Measurements from ENCODE around the gene PRKCE. TPM values are rescaled to one million over a fixed set of nuclear protein-coding genes. Genes with fewer than 3 reads are reported as not detected.

PRKCE gene
- total RNA-seq, 4 donors from 2014 or later: 20.0 to 29.7 (median 25.2) TPM

DNA sequence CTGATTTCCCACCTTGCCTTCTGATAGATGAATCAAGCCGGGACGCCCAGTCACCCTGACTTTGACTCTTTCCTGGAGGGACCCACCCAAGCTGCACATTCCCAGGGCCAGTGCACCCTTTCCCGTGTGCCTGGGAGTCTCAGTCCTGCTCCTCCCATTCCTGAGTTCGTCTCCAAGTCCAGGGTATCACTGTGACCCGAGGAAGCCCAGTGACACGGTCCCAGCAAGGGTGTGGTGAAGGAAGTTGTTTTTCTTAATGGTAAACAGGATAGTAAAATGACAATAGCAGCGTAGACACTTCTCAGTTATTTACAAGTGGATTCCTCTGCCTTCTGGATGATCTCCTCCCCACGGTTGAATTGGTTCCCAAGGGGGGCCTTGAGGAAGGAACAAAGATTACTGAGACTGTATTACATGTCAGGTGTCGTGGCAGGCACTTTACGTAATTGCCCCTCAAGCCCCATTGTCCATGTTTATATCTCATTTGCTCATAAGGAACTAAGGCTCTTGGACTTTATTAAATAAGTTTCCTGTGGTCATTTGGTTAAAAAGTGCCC lies 123.3 kb downstream of the PRKCE start:
- Histone ChIP-seq H3K27ac (peak overlapping the region in 2 of 4 donors; percentile 8 to 23), H3K4me3 (no peak overlapping the region), H3K36me3 (no peaks in the 10 kb centered on the region), H3K9me3 (no peaks in the 10 kb centered on the region), H3K27me3 (no peaks in the 10 kb centered on the region), H3K4me1 (no peaks in the 10 kb centered on the region)
- peak in 2 of 3 donors; percentile 65 to 68 for DNase-seq
- TF ChIP-seq, protein P1, sequence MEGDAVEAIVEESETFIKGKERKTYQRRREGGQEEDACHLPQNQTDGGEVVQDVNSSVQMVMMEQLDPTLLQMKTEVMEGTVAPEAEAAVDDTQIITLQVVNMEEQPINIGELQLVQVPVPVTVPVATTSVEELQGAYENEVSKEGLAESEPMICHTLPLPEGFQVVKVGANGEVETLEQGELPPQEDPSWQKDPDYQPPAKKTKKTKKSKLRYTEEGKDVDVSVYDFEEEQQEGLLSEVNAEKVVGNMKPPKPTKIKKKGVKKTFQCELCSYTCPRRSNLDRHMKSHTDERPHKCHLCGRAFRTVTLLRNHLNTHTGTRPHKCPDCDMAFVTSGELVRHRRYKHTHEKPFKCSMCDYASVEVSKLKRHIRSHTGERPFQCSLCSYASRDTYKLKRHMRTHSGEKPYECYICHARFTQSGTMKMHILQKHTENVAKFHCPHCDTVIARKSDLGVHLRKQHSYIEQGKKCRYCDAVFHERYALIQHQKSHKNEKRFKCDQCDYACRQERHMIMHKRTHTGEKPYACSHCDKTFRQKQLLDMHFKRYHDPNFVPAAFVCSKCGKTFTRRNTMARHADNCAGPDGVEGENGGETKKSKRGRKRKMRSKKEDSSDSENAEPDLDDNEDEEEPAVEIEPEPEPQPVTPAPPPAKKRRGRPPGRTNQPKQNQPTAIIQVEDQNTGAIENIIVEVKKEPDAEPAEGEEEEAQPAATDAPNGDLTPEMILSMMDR (IDR thresholded peaks at IDR 0.05): no peak

DNA sequence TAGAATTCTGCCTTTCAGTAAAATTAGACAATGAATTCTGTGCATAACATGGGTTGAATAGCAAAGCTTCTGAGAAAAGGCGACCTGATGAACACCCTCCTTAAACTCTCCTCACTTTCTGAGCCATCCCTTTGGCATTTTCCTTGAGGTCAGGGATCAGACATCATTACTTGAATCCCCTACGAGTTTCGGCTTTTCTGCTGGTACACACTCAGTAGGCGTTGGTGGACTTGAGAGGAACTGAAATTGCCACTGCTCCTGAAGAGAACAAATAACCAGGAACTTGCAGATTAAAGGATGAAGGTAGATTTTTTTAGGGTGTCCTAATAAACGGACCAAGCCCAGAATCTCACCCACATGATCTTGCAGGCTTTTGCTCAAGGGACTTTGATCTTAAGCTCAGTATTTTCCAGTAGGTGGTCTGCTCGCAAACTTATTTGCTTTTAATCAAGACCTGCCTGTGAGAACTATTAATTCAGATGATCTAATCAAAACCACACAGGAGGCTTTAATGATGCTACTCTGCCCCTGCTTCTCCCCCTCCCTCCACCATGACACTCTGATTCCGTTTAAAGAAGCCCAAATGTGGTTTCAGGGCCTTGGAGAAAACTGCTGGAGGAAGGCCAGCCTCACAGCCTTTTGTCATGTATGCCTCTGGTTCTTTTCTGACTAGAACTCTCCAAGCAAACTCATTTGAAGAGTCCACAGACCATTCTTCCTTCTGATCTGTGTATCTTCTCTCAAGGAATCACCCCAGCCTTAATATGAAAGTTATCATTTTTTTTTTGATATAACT lies 124.9 kb downstream of the PRKCE start:
- DNase-seq: no peak
- no peaks in the 10 kb centered on the region for H3K27me3 ChIP-seq
- TF ChIP-seq POLR2A (IDR thresholded peaks at IDR 0.05): no peak
- TF ChIP-seq, protein P1 (IDR thresholded peaks at IDR 0.05): no peak
- H3K4me1 ChIP-seq: no peaks in the 10 kb centered on the region
- H3K36me3 ChIP-seq: no peaks in the 10 kb centered on the region
- H3K4me3 ChIP-seq: no peak overlapping the region
- H3K27ac ChIP-seq: no peak overlapping the region
- H3K9me3 ChIP-seq: no peaks in the 10 kb centered on the region

DNA sequence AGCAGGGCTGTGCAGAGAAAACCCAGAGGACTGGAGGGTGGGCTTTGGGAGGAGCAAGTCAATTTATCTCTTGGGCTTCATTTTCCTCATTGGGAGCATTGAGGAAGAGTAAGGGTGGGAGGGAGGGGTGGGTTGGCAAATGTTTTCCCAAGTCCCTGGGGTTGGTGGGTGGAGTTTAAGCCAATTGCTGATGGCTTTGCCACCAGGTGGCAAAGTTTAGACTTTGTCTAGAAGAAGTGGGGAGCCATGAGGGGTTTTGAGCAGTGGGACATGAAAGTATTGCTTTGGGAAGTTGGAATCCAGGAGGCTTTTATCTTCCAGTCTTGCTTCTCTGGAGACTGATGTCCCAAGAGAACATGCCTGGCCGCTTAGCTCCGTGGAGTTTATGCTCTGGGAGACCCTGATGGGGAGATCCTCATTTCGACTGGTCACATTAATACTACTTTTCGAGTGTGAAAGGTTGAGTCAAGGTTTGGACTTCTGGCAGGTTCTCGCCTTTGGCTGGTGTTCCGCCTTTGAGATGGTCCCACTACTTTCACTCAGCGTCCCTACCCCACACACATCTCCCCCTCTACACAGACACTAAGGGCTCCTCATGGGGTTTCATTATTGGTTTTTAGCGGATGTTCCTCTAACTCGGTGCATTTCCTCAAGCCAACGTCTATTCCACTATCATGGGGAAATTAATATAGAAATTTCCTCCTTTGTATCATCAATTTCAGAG lies 126.7 kb downstream of the PRKCE start:
- no peaks in the 10 kb centered on the region for H3K36me3 ChIP-seq
- no peaks in the 10 kb centered on the region for H3K27me3 ChIP-seq
- H3K4me1 ChIP-seq: no peaks in the 10 kb centered on the region
- H3K9me3 ChIP-seq: no peaks in the 10 kb centered on the region
- no peak overlapping the region for H3K4me3 ChIP-seq
- H3K27ac ChIP-seq: no peak overlapping the region
- no peak for DNase-seq
- TF ChIP-seq POLR2A (IDR thresholded peaks at IDR 0.05): no peak
- TF ChIP-seq, protein P1 (IDR thresholded peaks at IDR 0.05): no peak

DNA sequence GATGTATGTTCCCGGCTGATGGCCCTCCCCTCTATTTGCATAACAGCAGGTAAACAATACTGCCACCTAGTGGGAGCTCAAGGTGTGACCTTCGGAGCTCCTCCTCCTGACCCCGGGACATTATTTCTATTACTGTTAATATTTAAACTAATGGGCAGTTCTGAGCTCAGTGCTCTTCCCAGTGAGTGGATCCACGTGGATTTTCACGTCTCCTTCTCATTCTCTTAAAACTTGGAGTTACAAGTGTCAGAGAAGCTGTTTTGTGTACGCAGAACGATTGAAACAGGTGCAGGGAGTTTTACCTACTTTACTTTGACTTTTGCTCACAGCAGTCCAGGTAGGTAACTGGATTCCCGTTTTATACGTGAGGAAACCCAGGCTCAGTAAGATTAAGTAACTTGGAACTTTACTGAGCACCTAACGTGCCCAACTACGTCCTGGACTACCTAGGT lies 127.3 kb downstream of the PRKCE start:
- Histone ChIP-seq H3K27me3 (no peaks in the 10 kb centered on the region), H3K27ac (no peak overlapping the region), H3K4me3 (peak overlapping the region in 1 of 4 donors; percentile 22), H3K9me3 (no peaks in the 10 kb centered on the region), H3K4me1 (no peaks in the 10 kb centered on the region), H3K36me3 (no peaks in the 10 kb centered on the region)
- TF ChIP-seq, protein P1 (IDR thresholded peaks at IDR 0.05): peak; percentile 55 to 92 (median 86)
- TF ChIP-seq POLR2A (IDR thresholded peaks at IDR 0.05): no peak
- DNase-seq: peak; percentile 60 to 90 (median 78)

DNA sequence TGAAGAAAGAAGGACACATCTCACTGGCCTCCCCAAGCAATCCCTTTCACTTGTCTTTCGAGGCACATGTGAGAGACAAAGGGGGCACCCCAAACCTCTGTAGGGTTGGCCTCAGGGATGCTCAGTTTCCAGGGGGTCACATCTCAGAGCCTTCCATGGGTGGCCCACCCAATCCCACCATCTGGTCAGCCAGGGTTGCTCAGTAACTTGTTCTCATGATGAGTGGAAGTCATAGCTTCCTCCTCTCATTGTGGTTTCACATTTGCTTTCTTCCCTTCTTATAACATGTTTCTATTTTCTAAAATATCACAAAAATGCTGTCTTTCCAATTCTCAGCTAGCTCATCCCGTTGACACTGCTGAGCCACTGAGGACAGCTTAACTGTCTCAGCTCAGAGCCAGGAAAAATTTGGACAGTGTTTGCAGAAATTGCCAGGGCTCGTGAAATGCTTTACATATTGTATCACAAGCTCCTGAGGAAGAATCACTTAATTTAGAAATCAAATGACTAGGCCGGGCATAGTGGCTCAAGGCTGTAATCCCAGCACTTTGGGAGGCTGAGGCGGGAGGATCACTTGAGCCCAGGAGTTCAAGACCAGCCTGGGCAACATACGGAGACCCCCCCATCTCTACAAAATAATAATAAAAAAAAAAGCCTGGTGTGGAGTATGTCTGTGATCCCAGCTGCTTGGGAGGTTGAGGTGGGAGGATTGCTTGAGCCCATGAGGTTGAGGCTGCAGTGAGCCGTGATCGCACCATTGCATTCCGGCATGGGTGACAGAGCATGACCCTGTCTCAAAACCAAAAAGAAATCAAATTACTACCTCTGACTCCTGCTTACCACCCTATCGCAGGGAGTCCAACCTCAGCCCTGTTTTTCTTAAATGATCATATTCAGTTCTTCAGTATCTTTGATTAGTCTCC lies 129.3 kb downstream of the PRKCE start:
- no peaks in the 10 kb centered on the region for H3K27me3 ChIP-seq
- DNase-seq: no peak
- H3K27ac ChIP-seq: no peak overlapping the region
- no peaks in the 10 kb centered on the region for H3K4me1 ChIP-seq
- no peaks in the 10 kb centered on the region for H3K9me3 ChIP-seq
- no peaks in the 10 kb centered on the region for H3K36me3 ChIP-seq
- TF ChIP-seq POLR2A (IDR thresholded peaks at IDR 0.05): no peak
- TF ChIP-seq, protein P1 (IDR thresholded peaks at IDR 0.05): no peak
- H3K4me3 ChIP-seq: no peak overlapping the region
